Astrocyte of the spinal cord (primary cell): ENCODE data around the gene AGRN.
A peak's percentile ranks its signal among the peaks of the same experiment; 100 is the strongest.
"Not testable (repeated sequence)": the region's sequence is repeated elsewhere in the genome, so short reads cannot be mapped to it uniquely, and the experiment has no call there.

Experiments
- DNase-seq: peaks from one replicate; pipeline ENCODE4 v3.0.0; 2011; ENCODE audit warnings: low read depth, low spot score
- H3K4me3 ChIP-seq: 2 replicates; pipeline ENCODE4 v1.5.1; 2011; ENCODE audit warnings: low read depth, mild to moderate bottlenecking, low read length, moderate library complexity
- in situ Hi-C: cut with HindIII; loops from 2 replicates; pipeline ENCODE4 v1.10.0; 2017; ENCODE audit warnings: low sequenced_read_pairs
- TF ChIP-seq, protein P1 (sequence below): IDR thresholded peaks from 2 replicates; pipeline ENCODE4 v1.5.1; 2012; ENCODE audit warnings: low read depth, mild to moderate bottlenecking, low read length, inconsistent platforms

Gene AGRN

GRCh38 chr1:1075148-1075935, 55.4 kb downstream of the AGRN start:
- in situ Hi-C loops, result no loop called here
- H3K4me3 ChIP-seq, result no peak overlapping the region
- DNase-seq, result no peak
- TF ChIP-seq, protein P1, sequence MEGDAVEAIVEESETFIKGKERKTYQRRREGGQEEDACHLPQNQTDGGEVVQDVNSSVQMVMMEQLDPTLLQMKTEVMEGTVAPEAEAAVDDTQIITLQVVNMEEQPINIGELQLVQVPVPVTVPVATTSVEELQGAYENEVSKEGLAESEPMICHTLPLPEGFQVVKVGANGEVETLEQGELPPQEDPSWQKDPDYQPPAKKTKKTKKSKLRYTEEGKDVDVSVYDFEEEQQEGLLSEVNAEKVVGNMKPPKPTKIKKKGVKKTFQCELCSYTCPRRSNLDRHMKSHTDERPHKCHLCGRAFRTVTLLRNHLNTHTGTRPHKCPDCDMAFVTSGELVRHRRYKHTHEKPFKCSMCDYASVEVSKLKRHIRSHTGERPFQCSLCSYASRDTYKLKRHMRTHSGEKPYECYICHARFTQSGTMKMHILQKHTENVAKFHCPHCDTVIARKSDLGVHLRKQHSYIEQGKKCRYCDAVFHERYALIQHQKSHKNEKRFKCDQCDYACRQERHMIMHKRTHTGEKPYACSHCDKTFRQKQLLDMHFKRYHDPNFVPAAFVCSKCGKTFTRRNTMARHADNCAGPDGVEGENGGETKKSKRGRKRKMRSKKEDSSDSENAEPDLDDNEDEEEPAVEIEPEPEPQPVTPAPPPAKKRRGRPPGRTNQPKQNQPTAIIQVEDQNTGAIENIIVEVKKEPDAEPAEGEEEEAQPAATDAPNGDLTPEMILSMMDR, result no peak

DNA sequence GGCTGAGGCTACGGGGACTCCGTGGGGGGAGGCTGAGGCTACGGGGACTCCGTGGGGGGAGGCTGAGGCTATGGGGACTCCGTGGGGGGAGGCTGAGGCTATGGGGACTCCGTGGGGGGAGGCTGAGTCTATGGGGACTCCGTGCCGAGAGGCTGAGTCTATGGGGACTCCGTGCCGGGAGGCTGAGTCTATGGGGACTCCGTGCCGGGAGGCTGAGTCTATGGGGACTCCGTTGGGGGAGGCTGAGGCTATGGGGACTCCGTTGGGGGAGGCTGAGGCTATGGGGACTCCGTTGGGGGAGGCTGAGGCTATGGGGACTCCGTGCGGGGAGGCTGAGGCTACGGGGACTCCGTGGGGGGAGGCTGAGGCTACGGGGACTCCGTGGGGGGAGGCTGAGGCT, 57.5 kb downstream of the AGRN start:
- DNase-seq, H3K4me3 ChIP-seq, in situ Hi-C loops: not testable (repeated sequence)

DNA sequence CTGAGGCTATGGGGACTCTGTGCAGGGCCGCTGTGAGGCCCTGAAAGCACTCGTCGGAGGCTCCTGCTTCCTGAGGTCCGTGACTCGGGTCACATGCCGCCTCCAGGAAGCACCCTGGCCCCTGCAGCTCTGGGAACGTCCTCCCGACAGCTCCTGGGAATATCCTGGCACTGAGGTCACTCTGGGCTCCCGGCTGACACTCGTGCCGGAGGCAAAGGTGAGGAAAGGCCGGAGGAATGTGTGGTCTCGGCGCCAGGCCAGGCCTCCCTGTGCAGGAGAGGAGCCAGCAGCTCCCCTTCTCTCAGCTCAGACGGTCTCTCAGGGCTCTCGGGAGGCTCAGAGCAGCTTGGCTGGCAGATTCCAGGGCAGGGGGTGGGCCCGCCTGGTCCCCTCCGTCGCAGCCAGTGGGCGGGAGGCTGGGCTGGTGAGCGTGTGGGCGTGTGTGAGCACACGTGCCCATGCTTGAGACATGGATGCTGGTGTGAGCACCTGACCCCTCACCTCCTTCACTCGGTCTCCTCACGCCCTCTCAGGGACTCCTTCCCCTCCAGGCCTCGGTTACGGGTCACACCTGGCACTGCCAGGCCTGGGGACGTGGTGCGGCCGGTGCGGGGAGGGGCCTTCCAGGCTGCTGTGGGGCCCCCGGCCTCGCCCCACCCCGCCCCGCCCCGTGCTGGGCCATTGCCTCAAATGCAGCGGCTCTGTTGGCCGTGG, 59.6 kb downstream of the AGRN start:
- TF ChIP-seq, protein P1, result no peak
- DNase-seq, result peak; percentile 70
- no peak overlapping the region for H3K4me3 ChIP-seq
- in situ Hi-C loops, result no loop called here

DNA sequence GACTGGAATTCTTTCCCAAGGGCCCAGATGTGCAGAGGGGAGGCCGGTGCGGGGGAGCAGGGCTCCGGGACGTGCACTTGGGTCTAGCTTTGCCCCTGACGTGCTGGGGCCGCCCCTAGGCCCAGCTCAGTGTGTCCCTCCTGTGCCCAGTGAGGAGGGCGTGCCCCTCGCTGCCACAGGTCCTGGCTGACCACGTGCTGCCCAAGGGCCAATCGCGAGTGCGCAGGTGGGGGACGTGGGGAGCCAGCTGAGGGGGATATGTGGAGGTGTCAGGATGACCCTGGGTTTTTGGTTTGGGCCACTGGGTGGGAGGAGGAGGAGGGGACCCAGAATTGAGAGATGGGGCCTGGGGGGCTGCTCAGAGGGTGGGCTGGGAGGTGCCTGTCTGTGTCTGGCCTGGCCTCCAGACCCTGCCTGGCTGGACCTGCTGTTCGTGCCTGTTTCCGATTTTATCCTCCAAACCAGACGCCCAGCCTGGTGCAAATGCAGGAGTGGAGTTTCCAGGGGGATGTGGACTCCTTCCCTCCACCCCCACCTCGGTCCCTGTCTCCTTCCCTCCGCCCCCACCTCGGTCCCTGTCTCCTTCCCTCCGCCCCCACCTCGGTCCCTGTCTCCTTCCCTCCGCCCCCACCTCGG, 60.3 kb downstream of the AGRN start:
- no peak for DNase-seq
- TF ChIP-seq, protein P1, result no peak
- in situ Hi-C loops, result no loop called here
- no peak overlapping the region for H3K4me3 ChIP-seq

DNA sequence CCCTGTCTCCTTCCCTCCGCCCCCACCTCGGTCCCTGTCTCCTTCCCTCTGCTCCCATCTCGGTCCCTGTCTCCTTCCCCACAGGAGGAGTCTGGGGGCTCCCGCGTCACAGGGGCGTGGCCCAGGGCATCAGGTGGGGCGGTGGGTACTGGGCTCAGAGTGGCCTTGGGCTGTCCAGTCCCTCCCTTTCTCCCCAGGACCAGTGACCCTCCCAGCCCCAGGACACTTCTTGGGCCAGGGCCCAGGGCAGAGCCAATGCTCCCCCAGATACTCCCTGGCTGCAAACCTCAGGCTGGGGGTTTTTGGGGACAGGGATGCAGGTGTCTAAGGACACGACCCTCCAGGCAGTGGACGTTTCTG, 61.0 kb downstream of the AGRN start:
- in situ Hi-C loops, result no loop called here
- no peak for DNase-seq
- TF ChIP-seq, protein P1, result no peak
- H3K4me3 ChIP-seq, result no peak overlapping the region

DNA sequence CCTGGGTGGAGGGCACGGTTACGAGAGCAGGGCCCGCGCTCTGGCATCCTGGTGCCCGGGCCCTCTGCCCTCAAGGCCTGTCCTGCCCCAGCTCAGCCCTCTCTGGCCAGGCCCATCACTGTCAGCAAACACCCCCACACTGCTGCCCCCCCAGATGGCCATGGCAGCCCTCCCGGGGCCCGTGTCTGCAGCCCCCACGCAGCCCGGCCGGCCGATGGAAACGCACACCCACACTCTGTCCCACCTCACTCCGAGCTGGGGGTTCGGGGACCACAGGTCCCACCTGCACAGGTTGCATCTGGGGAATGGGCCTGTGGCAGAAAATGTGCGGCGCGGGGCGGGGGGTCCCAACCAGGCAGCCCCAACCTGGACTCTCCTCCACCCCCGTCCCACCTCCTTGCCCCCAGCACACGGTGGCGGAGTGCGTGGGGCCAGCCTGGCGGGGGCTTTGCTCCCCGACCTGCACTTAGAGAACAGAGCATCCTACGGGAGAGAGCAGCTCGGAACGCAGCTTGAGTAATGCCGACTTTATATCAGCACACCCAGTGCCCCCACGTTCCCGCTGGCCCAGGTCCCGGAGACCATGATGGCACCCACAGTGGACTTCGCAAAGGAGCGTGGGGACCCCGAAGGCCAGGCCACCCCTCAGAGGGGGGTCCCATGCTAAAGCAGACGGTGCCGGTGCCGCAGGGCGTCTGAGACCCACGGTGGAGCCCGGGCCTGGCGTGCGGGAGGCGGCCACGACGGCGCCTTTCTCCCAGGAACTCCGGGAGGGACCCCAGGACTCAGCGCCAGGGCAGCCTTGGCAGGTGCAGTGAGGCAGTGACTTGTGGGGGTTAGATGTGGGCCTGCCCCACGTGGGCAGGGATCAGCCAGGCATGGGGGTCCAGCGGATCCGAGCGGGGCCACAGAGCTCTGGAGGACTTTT, 61.7 kb downstream of the AGRN start:
- TF ChIP-seq, protein P1, result no peak
- in situ Hi-C loops, result no loop called here
- H3K4me3 ChIP-seq, result no peak overlapping the region
- no peak for DNase-seq
